ENCODE measurements around the gene ZNF503. TPM values are rescaled to one million over a fixed set of nuclear protein-coding genes. Genes with fewer than 3 reads are reported as not detected.

ZNF503 gene
- total RNA-seq, 4 donors from 2014 or later, result 12.1 to 99.4 (median 26.0) TPM

GRCh38 chr10:75386128-75386527, 15.4 kb downstream of the ZNF503 start:
- Histone ChIP-seq H3K27ac (no peak overlapping the region), H3K36me3 (no peaks in the 10 kb centered on the region), H3K9me3 (peaks cover 0 to 4% of the 10 kb centered on the region in 2 donors), H3K4me3 (no peak overlapping the region), H3K27me3 (no peaks in the 10 kb centered on the region), H3K4me1 (no peaks in the 10 kb centered on the region)
- no peak for DNase-seq
- intact Hi-C loops (cut with DNase I; ENCODE audit: low total_unique reads), result no loop called here
- no peak for TF ChIP-seq CTCF (IDR thresholded peaks at IDR 0.05)
- no peak for TF ChIP-seq POLR2A (IDR thresholded peaks at IDR 0.05)

- intact Hi-C loops (cut with DNase I; ENCODE audit: low total_unique reads), result no loop called here
- Histone ChIP-seq H3K9me3 (no peaks in the 10 kb centered on the region), H3K27me3 (no peaks in the 10 kb centered on the region), H3K36me3 (no peaks in the 10 kb centered on the region), H3K27ac (peak overlapping the region in 1 of 2 donors; percentile 45), H3K4me1 (peaks cover 3 to 8% of the 10 kb centered on the region in 2 donors), H3K4me3 (no peak overlapping the region)
- TF ChIP-seq POLR2A (IDR thresholded peaks at IDR 0.05) (no peak), CTCF (IDR thresholded peaks at IDR 0.05) (no peak)
- DNase-seq, result no peak
Measured at GRCh38 chr10:75379817-75380216, 21.7 kb downstream of the ZNF503 start.

GRCh38 chr10:75379212-75379724, 22.3 kb downstream of the ZNF503 start:
- Histone ChIP-seq H3K9me3 (no peaks in the 10 kb centered on the region), H3K27ac (peak overlapping the region in 1 of 2 donors; percentile 19), H3K27me3 (no peaks in the 10 kb centered on the region), H3K4me3 (no peak overlapping the region), H3K4me1 (peaks cover 3 to 8% of the 10 kb centered on the region in 2 donors), H3K36me3 (no peaks in the 10 kb centered on the region)
- TF ChIP-seq CTCF (IDR thresholded peaks at IDR 0.05), result no peak
- intact Hi-C loops (cut with DNase I; ENCODE audit: low total_unique reads), result no loop called here
- peak; percentile 45 to 70 for DNase-seq

GRCh38 chr10:75378379-75378778, 23.2 kb downstream of the ZNF503 start:
- Histone ChIP-seq H3K4me1 (peaks cover 3 to 8% of the 10 kb centered on the region in 2 donors), H3K36me3 (no peaks in the 10 kb centered on the region), H3K9me3 (no peaks in the 10 kb centered on the region), H3K4me3 (no peak overlapping the region), H3K27me3 (no peaks in the 10 kb centered on the region), H3K27ac (peak overlapping the region in 1 of 2 donors; percentile 0)
- intact Hi-C loops (cut with DNase I; ENCODE audit: low total_unique reads), result no loop called here
- no peak for TF ChIP-seq CTCF (IDR thresholded peaks at IDR 0.05)
- no peak for TF ChIP-seq POLR2A (IDR thresholded peaks at IDR 0.05)
- no peak for DNase-seq

GRCh38 chr10:75377869-75378268, 23.7 kb downstream of the ZNF503 start:
- Histone ChIP-seq H3K4me1 (peaks cover 3 to 8% of the 10 kb centered on the region in 2 donors), H3K9me3 (no peaks in the 10 kb centered on the region), H3K27me3 (no peaks in the 10 kb centered on the region), H3K27ac (no peak overlapping the region), H3K4me3 (no peak overlapping the region), H3K36me3 (no peaks in the 10 kb centered on the region)
- no peak for DNase-seq
- TF ChIP-seq POLR2A (IDR thresholded peaks at IDR 0.05) (no peak), CTCF (IDR thresholded peaks at IDR 0.05) (no peak)
- intact Hi-C loops (cut with DNase I; ENCODE audit: low total_unique reads), result no loop called here

Measured in uterus (tissue), 4 donors.